IMR-90 (cell line): Measurements from ENCODE around the gene DYRK2. TPM values are rescaled to one million over a fixed set of nuclear protein-coding genes. Genes with fewer than 3 reads are reported as not detected.

ENCODE experiments used
- ATAC-seq: fragments of 200-7000 bp; cut with Tn5 transposase; 2 replicates; pipeline ENCODE4 v1.9.1; 2020; ENCODE audit warnings: low read depth, mild to moderate bottlenecking, moderate library complexity
- BruUV-seq: library from RNA; stranded (reverse); fragments of 400-500 nt; replicated peaks from 2 replicates; lab custom pipeline; 2021; lab: Mats Ljungman, UMichigan
- CTCF ChIA-PET: fragments of 300-600 bp; formaldehyde crosslinking; extraction: SDS; loops from one replicate; lab custom pipeline; 2021; ENCODE audit warnings: antibody characterized with exemption; lab: Yijun Ruan, JAX
- POLR2A ChIA-PET: fragments of 300-600 bp; sonication (Branson Sonifier 250); formaldehyde crosslinking; loops from one replicate; lab custom pipeline; 2022; ENCODE audit warnings: antibody characterized with exemption; ENCODE audit not compliant: unreplicated experiment; lab: Charles Lee
- DNase-seq: peaks from one replicate; pipeline ENCODE4 v3.0.0; 2013
- H2AFZ ChIP-seq: replicated peaks from 2 replicates; pipeline ENCODE3; 2013; ENCODE audit warnings: low read length, mild to moderate bottlenecking; ENCODE audit not compliant: poor library complexity
- H2AK5ac ChIP-seq: 2 replicates; pipeline ENCODE4 v1.6.1; 2013; ENCODE audit warnings: low read depth, low read length, inconsistent platforms
- H2AK9ac ChIP-seq: replicated peaks from 2 replicates; pipeline ENCODE3; 2013; ENCODE audit warnings: mild to moderate bottlenecking, low read depth, low read length, moderate library complexity; ENCODE audit not compliant: poor library complexity
- H2BK120ac ChIP-seq: 2 replicates; pipeline ENCODE4 v1.6.1; 2013; ENCODE audit warnings: low read depth, low read length, inconsistent platforms
- H2BK15ac ChIP-seq: 3 replicates; pipeline ENCODE4 v1.6.1; 2013; ENCODE audit warnings: low read depth, low read length, inconsistent platforms
- H2BK20ac ChIP-seq: 2 replicates; pipeline ENCODE4 v1.6.1; 2013; ENCODE audit warnings: low read depth, mild to moderate bottlenecking, inconsistent platforms, low read length, moderate library complexity
- H2BK5ac ChIP-seq: 2 replicates; pipeline ENCODE4 v1.6.1; 2013; ENCODE audit warnings: mild to moderate bottlenecking, low read depth, low read length, inconsistent platforms; ENCODE audit not compliant: poor library complexity, severe bottlenecking
- H3K14ac ChIP-seq: replicated peaks from 2 replicates; pipeline ENCODE4 v1.6.1; 2013; ENCODE audit warnings: low read depth, low read length, inconsistent platforms
- H3K18ac ChIP-seq: 2 replicates; pipeline ENCODE4 v1.6.1; 2013; ENCODE audit warnings: low read depth, low read length, control low read depth
- H3K23ac ChIP-seq: 2 replicates; pipeline ENCODE4 v1.6.1; 2013; ENCODE audit warnings: low read depth, low read length, inconsistent platforms
- H3K27ac ChIP-seq: 2 replicates; pipeline ENCODE4 v1.5.1; 2013; ENCODE audit warnings: mild to moderate bottlenecking, control low read depth, low read length; ENCODE audit not compliant: insufficient read depth
- H3K27me3 ChIP-seq: 2 replicates; pipeline ENCODE4 v1.6.1; 2013; ENCODE audit warnings: low read length; ENCODE audit not compliant: control insufficient read depth, insufficient read depth
- H3K36me3 ChIP-seq: 2 replicates; pipeline ENCODE4 v1.6.1; 2013; ENCODE audit warnings: low read length, mixed read lengths; ENCODE audit not compliant: control insufficient read depth, insufficient read depth
- H3K4ac ChIP-seq: 2 replicates; pipeline ENCODE4 v1.6.1; 2013; ENCODE audit warnings: low read depth, low read length, inconsistent platforms
- H3K4me1 ChIP-seq: 2 replicates; pipeline ENCODE4 v1.6.1; 2013; ENCODE audit warnings: low read length, mixed read lengths; ENCODE audit not compliant: control insufficient read depth, insufficient read depth
- H3K4me2 ChIP-seq: 2 replicates; pipeline ENCODE4 v1.6.1; 2013; ENCODE audit warnings: low read depth, mild to moderate bottlenecking, control low read depth, low read length, moderate library complexity
- H3K4me3 ChIP-seq: 2 replicates; pipeline ENCODE4 v1.5.1; 2013; ENCODE audit warnings: low read depth, mild to moderate bottlenecking, control low read depth, low read length, moderate library complexity; ENCODE audit not compliant: insufficient read depth
- H3K56ac ChIP-seq: 2 replicates; pipeline ENCODE4 v1.6.1; 2013; ENCODE audit warnings: low read length, inconsistent platforms; ENCODE audit not compliant: insufficient read depth; ENCODE audit errors: extremely low read depth
- H3K79me1 ChIP-seq, 2 experiments: 2 replicates each; pipeline ENCODE4 v1.6.1; 2013; ENCODE audit warnings: low read length in 2 of 2, inconsistent platforms in 1 of 2, low read depth in 1 of 2
- H3K9ac ChIP-seq: 2 replicates; pipeline ENCODE4 v1.6.1; 2013; ENCODE audit warnings: low read depth, low read length, control low read depth
- H3K9me1 ChIP-seq: 2 replicates; pipeline ENCODE4 v1.6.1; 2013; ENCODE audit warnings: low read length, inconsistent platforms; ENCODE audit not compliant: insufficient read depth
- H3K9me3 ChIP-seq: 2 replicates; pipeline ENCODE4 v1.6.1; 2013; ENCODE audit warnings: low read length; ENCODE audit not compliant: control insufficient read depth, insufficient read depth
- H4K20me1 ChIP-seq: 2 replicates; pipeline ENCODE4 v1.6.1; 2013; ENCODE audit warnings: low read length, inconsistent platforms; ENCODE audit not compliant: insufficient read depth
- H4K5ac ChIP-seq: 2 replicates; pipeline ENCODE4 v1.6.1; 2013; ENCODE audit warnings: mild to moderate bottlenecking, low read depth, low read length, control low read depth
- H4K8ac ChIP-seq, 2 experiments: 2 replicates each; pipeline ENCODE4 v1.6.1; 2013; ENCODE audit warnings: low read depth in 2 of 2, low read length in 2 of 2, control low read depth in 1 of 2, inconsistent platforms in 1 of 2
- H4K91ac ChIP-seq: 2 replicates; pipeline ENCODE4 v1.6.1; 2013; ENCODE audit warnings: low read depth, low read length, inconsistent platforms; ENCODE audit not compliant: insufficient read depth
- BHLHE40 ChIP-seq: fragments of 150-350 bp; IDR thresholded peaks from 2 replicates; pipeline ENCODE4 v1.6.1; 2016; ENCODE audit warnings: mild to moderate bottlenecking, low read depth, low read length
- CEBPB ChIP-seq: IDR thresholded peaks from 2 replicates; pipeline ENCODE4 v1.6.1; 2012; ENCODE audit warnings: low read depth, low read length, improper control_type of control experiment
- CHD1 ChIP-seq: IDR thresholded peaks from 2 replicates; pipeline ENCODE4 v1.6.1; 2012; ENCODE audit warnings: low read depth, low read length, improper control_type of control experiment
- CTCF ChIP-seq: conservative IDR thresholded peaks from 2 replicates; pipeline ENCODE4 v1.5.1; 2012; ENCODE audit warnings: mild to moderate bottlenecking, low read depth, low read length, improper control_type of control experiment
- ELK1 ChIP-seq: fragments of 150-350 bp; IDR thresholded peaks from 2 replicates; pipeline ENCODE4 v1.6.1; 2016; ENCODE audit warnings: low read depth, mild to moderate bottlenecking, low read length, moderate library complexity, borderline replicate concordance
- FOS ChIP-seq: fragments of 150-350 bp; IDR thresholded peaks from 2 replicates; pipeline ENCODE4 v1.6.1; 2016; ENCODE audit warnings: low read depth, low read length
- MAFK ChIP-seq: IDR thresholded peaks from 2 replicates; pipeline ENCODE4 v1.6.1; 2012; ENCODE audit warnings: low read depth, low read length, improper control_type of control experiment
- MAZ ChIP-seq: IDR thresholded peaks from 2 replicates; pipeline ENCODE4 v1.6.1; 2012; ENCODE audit warnings: low read depth, mild to moderate bottlenecking, low read length, improper control_type of control experiment, moderate library complexity, borderline replicate concordance
- MXI1 ChIP-seq: IDR thresholded peaks from 2 replicates; pipeline ENCODE4 v1.6.1; 2012; ENCODE audit warnings: low read depth, mild to moderate bottlenecking, low read length, moderate library complexity, borderline replicate concordance
- NFE2L2 ChIP-seq: fragments of 150-350 bp; IDR thresholded peaks from 2 replicates; pipeline ENCODE4 v1.6.1; 2016; ENCODE audit warnings: low read depth, mild to moderate bottlenecking, low read length
- POLR2A ChIP-seq: IDR thresholded peaks from 2 replicates; pipeline ENCODE4 v1.6.1; 2012; ENCODE audit warnings: mild to moderate bottlenecking, low read depth, low read length
- RAD21 ChIP-seq: IDR thresholded peaks from 2 replicates; pipeline ENCODE4 v1.6.1; 2012; ENCODE audit warnings: low read length, improper control_type of control experiment
- RCOR1 ChIP-seq: IDR thresholded peaks from 2 replicates; pipeline ENCODE4 v1.6.1; 2012; ENCODE audit warnings: mild to moderate bottlenecking, low read length, improper control_type of control experiment; ENCODE audit not compliant: insufficient replicate concordance
- RFX5 ChIP-seq: IDR thresholded peaks from 2 replicates; pipeline ENCODE4 v1.8.0; 2012; ENCODE audit warnings: low read depth, mild to moderate bottlenecking, low read length, moderate library complexity
- SMC3 ChIP-seq: fragments of 150-350 bp; IDR thresholded peaks from 2 replicates; pipeline ENCODE4 v1.6.1; 2016; ENCODE audit warnings: low read depth, mild to moderate bottlenecking, antibody characterized with exemption, low read length, moderate library complexity
- USF2 ChIP-seq: fragments of 150-350 bp; IDR thresholded peaks from 2 replicates; pipeline ENCODE4 v1.6.1; 2017; ENCODE audit warnings: mild to moderate bottlenecking, antibody characterized with exemption, low read length, low read depth
- WGBS, 2 experiments: methylation state at CpG; one replicate each; pipeline versions ENCODE4 v1.1.5 to v1.1.7; 2013; ENCODE audit warnings: missing lambda C conversion rate in 2 of 2; ENCODE audit not compliant: insufficient read length in 1 of 2; ENCODE audit errors: extremely low coverage in 2 of 2; 5-methylcytosine and 5-hydroxymethylcytosine counted together
- dilution Hi-C: fragments of 300-500 bp; cut with HindIII; formaldehyde crosslinking; loops from one replicate; pipeline ENCODE4 v1.14.3; 2018; ENCODE audit warnings: low sequenced_read_pairs; ENCODE audit not compliant: unreplicated experiment
- in situ Hi-C: fragments of 300-500 bp; cut with MboI; formaldehyde crosslinking; loops from 3 replicates; pipeline ENCODE4 v1.14.3; 2019; ENCODE audit warnings: low sequenced_read_pairs, inconsistent platforms, mixed read lengths
- intact Hi-C: fragments of 100-400 bp; cut with micrococcal nuclease; formaldehyde crosslinking; loops from 2 replicates; pipeline ENCODE4 v1.10.0; 2022
- polyA plus RNA-seq, 3 experiments: library from polyadenylated mRNA; depleted of rRNA; stranded (reverse); fragments of >200 nt; gene quantifications; 2 replicates each; pipeline ENCODE4 v1.2.3, GENCODE V29; 2012; ENCODE audit warnings: low replicate concordance in 1 of 3
- total RNA-seq: library from RNA; depleted of rRNA; stranded (reverse); fragments of >200 nt; gene quantifications from 2 replicates; pipeline ENCODE4 v1.2.3, GENCODE V29; 2012

Gene DYRK2
- total and polyA plus RNA-seq, 2 of the 4 experiments (the other 2 are of a cell fraction) = 16.3 to 23.1 TPM

GRCh38 chr12:67633708-67634107 lies 14.8 kb upstream of the DYRK2 start:
- POLR2A ChIA-PET = no interaction called here
- no CpG with 5 or more reads among the region's 2 CpGs for whole genome bisulfite sequencing, 2 experiments
- H3K9me1 ChIP-seq = no peaks in the 10 kb centered on the region; the same call in 1 of the 2 replicates

More at GRCh38 chr12:67633708-67634107, 14.8 kb upstream of the DYRK2 start:
- no peak overlapping the region for H3K4me2 ChIP-seq
- no peak overlapping the region for H3K18ac ChIP-seq
- H2BK20ac ChIP-seq = no peak overlapping the region
- dilution Hi-C loops = no loop called here
- no peak overlapping the region for H2AFZ ChIP-seq
- H3K4me1 ChIP-seq = no peaks in the 10 kb centered on the region
- no peak overlapping the region for H4K91ac ChIP-seq
- H3K36me3 ChIP-seq = no peaks in the 10 kb centered on the region
- TF ChIP-seq CHD1 (no peak), MXI1 (no peak), POLR2A (no peak), ELK1 (no peak), FOS (no peak), USF2 (no peak), NFE2L2 (no peak), MAZ (no peak), RCOR1 (no peak), RFX5 (no peak), RAD21 (no peak), SMC3 (no peak), BHLHE40 (no peak), CTCF (no peak), MAFK (no peak), CEBPB (no peak)
- H3K4me3 ChIP-seq = no peak overlapping the region
- H2AK5ac ChIP-seq = no peak overlapping the region
- H3K9me3 ChIP-seq = no peaks in the 10 kb centered on the region
- no peak overlapping the region for H3K27ac ChIP-seq
- no peak overlapping the region for H2BK120ac ChIP-seq
- H4K20me1 ChIP-seq = no peaks in the 10 kb centered on the region
- ATAC-seq (no peak), DNase-seq (no peak)
- H2BK15ac ChIP-seq = no peak overlapping the region
- H3K23ac ChIP-seq = no peak overlapping the region
- in situ Hi-C loops = no loop called here
- H3K4ac ChIP-seq = no peak overlapping the region
- H2BK5ac ChIP-seq = no peak overlapping the region
- H3K27me3 ChIP-seq = peaks cover 2% of the 10 kb centered on the region
- no TSS peak for BruUV-seq
- H4K8ac ChIP-seq = no peak overlapping the region
- H4K5ac ChIP-seq = no peak overlapping the region
- no peak overlapping the region for H3K56ac ChIP-seq
- no peaks in the 10 kb centered on the region for H3K79me1 ChIP-seq
- intact Hi-C loops = no loop called here
- no peak overlapping the region for H3K14ac ChIP-seq
- no peak overlapping the region for H2AK9ac ChIP-seq
- H3K9ac ChIP-seq = no peak overlapping the region
- CTCF ChIA-PET = no interaction called here
